ENCODE results near the gene YAP1. TPM values are rescaled to one million over a fixed set of nuclear protein-coding genes. Genes with fewer than 3 reads are reported as not detected.

The YAP1 gene
- total RNA-seq, 2 donors from 2014 or later, result 355 to 434 TPM

DNA sequence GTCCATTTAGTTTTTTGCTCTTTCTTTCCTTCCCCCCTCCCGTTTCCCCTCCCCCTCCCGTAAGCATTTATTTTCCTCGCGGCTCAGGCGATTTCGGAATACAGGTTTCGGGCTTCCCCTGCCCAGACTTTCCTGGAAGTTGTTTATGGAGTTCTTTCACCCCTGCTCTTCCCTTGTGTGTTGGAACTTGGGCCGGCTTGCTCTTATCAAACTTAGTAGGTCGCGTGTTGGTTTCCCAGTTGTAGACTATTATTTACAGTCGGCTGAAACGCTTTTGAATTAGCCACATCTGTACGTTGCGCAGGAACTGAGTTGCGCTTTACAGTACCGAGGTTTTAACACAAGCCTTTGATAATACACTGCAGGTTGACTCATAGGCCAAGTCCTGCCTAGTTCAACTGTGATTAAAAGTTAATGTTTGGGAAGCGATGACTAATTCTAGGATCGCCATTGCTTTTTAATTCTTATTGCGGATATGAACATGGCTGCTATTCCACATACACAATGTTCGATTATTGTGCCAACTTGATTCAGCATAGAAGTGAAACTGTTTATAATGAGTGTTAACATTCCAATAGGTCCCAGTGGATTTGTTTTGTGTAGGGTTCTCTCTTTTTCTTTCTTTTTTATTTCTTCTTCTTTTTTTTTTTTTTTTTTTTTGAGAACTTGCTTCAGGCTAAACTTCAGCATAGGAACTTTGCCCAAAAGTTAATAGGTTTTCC, 1.7 kb downstream of the YAP1 start:
- DNase-seq (ENCODE audit: low spot score), result peak; percentile 9
- peaks cover 26 to 45% of the 10 kb centered on the region in 2 donors for H3K4me1 ChIP-seq (ENCODE audit: control insufficient read depth in 1 of 2, low read depth in 2 of 2)
- no peaks in the 10 kb centered on the region for H3K36me3 ChIP-seq
- peak; percentile 45 for ATAC-seq (ENCODE audit: insufficient number of reproducible peaks, low FRiP score, low read depth)
- peak overlapping the region; percentile 85 for H3K4me3 ChIP-seq
- H3K27me3 ChIP-seq (replicated peaks; ENCODE audit: insufficient read depth), result no peaks in the 10 kb centered on the region
- TF ChIP-seq, protein P1, sequence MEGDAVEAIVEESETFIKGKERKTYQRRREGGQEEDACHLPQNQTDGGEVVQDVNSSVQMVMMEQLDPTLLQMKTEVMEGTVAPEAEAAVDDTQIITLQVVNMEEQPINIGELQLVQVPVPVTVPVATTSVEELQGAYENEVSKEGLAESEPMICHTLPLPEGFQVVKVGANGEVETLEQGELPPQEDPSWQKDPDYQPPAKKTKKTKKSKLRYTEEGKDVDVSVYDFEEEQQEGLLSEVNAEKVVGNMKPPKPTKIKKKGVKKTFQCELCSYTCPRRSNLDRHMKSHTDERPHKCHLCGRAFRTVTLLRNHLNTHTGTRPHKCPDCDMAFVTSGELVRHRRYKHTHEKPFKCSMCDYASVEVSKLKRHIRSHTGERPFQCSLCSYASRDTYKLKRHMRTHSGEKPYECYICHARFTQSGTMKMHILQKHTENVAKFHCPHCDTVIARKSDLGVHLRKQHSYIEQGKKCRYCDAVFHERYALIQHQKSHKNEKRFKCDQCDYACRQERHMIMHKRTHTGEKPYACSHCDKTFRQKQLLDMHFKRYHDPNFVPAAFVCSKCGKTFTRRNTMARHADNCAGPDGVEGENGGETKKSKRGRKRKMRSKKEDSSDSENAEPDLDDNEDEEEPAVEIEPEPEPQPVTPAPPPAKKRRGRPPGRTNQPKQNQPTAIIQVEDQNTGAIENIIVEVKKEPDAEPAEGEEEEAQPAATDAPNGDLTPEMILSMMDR (IDR thresholded peaks at IDR 0.05), result no peak
- H3K27ac ChIP-seq, result peak overlapping the region; percentile 99 to 100
- H3K9me3 ChIP-seq, result no peaks in the 10 kb centered on the region

DNA sequence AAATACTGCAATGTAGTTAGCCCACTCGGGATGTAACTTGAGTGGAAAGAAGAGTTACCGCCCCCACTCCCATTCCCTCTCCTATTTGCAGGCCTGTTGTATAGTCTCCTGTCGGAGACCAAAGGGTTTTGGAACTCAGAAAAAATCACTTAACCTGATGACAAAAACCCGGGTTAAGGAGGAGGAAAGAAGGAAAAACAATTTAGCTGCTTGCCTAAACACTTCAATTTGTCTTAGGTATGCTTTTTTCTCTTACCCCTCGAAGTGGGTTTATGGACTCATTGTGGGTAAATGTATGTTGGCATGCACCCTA, 2.2 kb downstream of the YAP1 start:
- H3K27ac ChIP-seq, result peak overlapping the region; percentile 99 to 100
- H3K36me3 ChIP-seq, result no peaks in the 10 kb centered on the region
- H3K27me3 ChIP-seq (replicated peaks; ENCODE audit: insufficient read depth), result no peaks in the 10 kb centered on the region
- TF ChIP-seq, protein P1 (IDR thresholded peaks at IDR 0.05), result no peak
- no peaks in the 10 kb centered on the region for H3K9me3 ChIP-seq
- H3K4me3 ChIP-seq, result peak overlapping the region; percentile 85
- ATAC-seq (ENCODE audit: insufficient number of reproducible peaks, low FRiP score, low read depth) (no peak), DNase-seq (ENCODE audit: low spot score) (no peak)
- H3K4me1 ChIP-seq (ENCODE audit: control insufficient read depth in 1 of 2, low read depth in 2 of 2), result peaks cover 30 to 51% of the 10 kb centered on the region in 2 donors

DNA sequence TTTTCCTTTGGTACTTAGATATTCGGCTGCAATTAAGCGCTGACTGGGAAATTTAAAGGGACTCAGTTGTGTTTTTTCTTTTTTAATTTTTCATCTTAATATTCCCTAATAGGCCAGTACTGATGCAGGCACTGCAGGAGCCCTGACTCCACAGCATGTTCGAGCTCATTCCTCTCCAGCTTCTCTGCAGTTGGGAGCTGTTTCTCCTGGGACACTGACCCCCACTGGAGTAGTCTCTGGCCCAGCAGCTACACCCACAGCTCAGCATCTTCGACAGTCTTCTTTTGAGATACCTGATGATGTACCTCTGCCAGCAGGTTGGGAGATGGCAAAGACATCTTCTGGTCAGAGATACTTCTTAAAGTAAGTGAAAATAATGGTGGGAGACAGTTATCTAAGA, 3.8 kb downstream of the YAP1 start:
- Histone ChIP-seq H3K27me3 (replicated peaks; ENCODE audit: insufficient read depth) (no peaks in the 10 kb centered on the region), H3K4me3 (peak overlapping the region; percentile 85), H3K4me1 (ENCODE audit: control insufficient read depth in 1 of 2, low read depth in 2 of 2) (peaks cover 38 to 63% of the 10 kb centered on the region in 2 donors), H3K9me3 (no peaks in the 10 kb centered on the region), H3K36me3 (no peaks in the 10 kb centered on the region), H3K27ac (peak overlapping the region; percentile 34 to 54)
- TF ChIP-seq, protein P1 (IDR thresholded peaks at IDR 0.05), result no peak
- DNase-seq (ENCODE audit: low spot score) (no peak), ATAC-seq (ENCODE audit: insufficient number of reproducible peaks, low FRiP score, low read depth) (no peak)

DNA sequence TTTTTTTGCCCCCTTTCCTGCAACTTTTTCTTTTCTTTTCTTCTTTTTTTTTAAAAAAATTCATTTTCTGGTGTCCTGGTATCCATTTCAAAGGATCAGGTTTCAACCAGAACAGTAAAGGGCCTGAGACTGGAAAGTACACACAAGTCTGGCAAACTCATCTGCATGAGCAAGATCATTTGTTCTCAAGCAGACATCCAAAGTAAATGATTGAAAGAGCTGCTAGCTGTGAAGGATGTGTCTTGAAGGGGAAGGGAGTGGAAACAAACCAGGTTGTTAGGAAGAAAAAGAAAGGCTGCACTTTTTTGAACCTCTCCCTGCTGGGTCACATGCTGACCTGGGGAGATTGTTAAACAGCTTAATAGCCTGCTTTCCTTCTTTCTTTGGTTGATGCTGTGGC, 5.3 kb downstream of the YAP1 start:
- Histone ChIP-seq H3K9me3 (no peaks in the 10 kb centered on the region), H3K4me3 (peak overlapping the region; percentile 85), H3K27ac (peak overlapping the region; percentile 19 to 26), H3K4me1 (ENCODE audit: control insufficient read depth in 1 of 2, low read depth in 2 of 2) (peaks cover 36 to 70% of the 10 kb centered on the region in 2 donors), H3K36me3 (no peaks in the 10 kb centered on the region), H3K27me3 (replicated peaks; ENCODE audit: insufficient read depth) (no peaks in the 10 kb centered on the region)
- TF ChIP-seq, protein P1 (IDR thresholded peaks at IDR 0.05), result no peak
- ATAC-seq (ENCODE audit: insufficient number of reproducible peaks, low FRiP score, low read depth) (no peak), DNase-seq (ENCODE audit: low spot score) (no peak)

DNA sequence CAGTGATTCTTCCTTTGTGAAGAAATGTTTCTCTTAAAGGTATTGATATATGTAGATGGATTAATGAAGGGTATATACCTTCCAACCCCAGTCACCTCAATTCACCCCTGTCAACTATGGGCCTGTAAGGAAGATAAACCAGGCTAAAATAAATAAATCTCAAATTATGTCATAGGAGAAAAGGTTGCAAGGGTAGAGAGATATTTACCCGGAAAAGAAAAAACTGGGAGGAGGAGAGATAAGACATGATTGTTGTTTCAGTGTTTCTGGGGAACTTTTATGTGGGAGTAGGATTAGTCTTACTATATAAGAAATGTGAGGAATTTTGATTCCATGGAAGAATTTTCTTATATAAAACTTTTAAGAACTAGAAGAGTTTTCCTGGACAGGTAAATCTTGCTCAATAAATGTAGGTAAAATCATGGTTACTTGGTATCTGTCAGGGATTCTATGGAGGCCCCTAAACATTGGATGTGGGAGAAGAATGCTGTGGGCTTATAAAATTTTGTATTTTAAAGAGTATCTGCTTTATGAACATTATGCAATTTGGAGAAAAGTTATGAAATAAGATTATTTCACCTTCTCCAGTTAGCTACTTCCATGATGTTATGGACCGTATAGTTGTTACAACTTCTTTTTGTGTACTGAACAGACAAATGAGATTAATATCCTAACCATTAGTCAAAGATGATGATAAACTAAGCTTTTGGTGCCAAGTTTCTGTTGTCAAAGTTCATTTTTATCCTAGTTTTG, 6.4 kb downstream of the YAP1 start:
- Histone ChIP-seq H3K36me3 (no peaks in the 10 kb centered on the region), H3K4me1 (ENCODE audit: control insufficient read depth in 1 of 2, low read depth in 2 of 2) (peaks cover 36 to 81% of the 10 kb centered on the region in 2 donors), H3K4me3 (peak overlapping the region; percentile 24), H3K9me3 (no peaks in the 10 kb centered on the region), H3K27me3 (replicated peaks; ENCODE audit: insufficient read depth) (no peaks in the 10 kb centered on the region), H3K27ac (peak overlapping the region; percentile 19 to 26)
- ATAC-seq (ENCODE audit: insufficient number of reproducible peaks, low FRiP score, low read depth) (no peak), DNase-seq (ENCODE audit: low spot score) (no peak)
- TF ChIP-seq, protein P1 (IDR thresholded peaks at IDR 0.05), result no peak
